Endothelial cell of umbilical vein (primary cell): Measurements from ENCODE around the gene SMG9.

Experiments
- CTCF ChIP-seq, 2 donors: IDR thresholded peaks; 1 replicate in 1 of 2; 2 replicates in 1 of 2; pipeline ENCODE4 v1.5.1; 2011; ENCODE audit warnings: low read length in 2 of 2, mild to moderate bottlenecking in 2 of 2, moderate library complexity in 2 of 2, control low read depth in 1 of 2, inconsistent platforms in 1 of 2, low read depth in 1 of 2; ENCODE audit not compliant: insufficient read depth in 1 of 2; ENCODE audit errors: extremely low read depth in 1 of 2
- EZH2 ChIP-seq: IDR thresholded peaks from 2 replicates; pipeline ENCODE4 v1.6.1; 2012; ENCODE audit warnings: borderline replicate concordance, low read depth, mild to moderate bottlenecking, moderate library complexity, low read length, inconsistent platforms; ENCODE audit not compliant: severe bottlenecking
- FOS ChIP-seq: IDR thresholded peaks from 2 replicates; pipeline ENCODE4 v1.6.1; 2011; ENCODE audit warnings: mild to moderate bottlenecking, low read length, moderate library complexity, borderline replicate concordance; ENCODE audit not compliant: insufficient read depth
- GATA2 ChIP-seq: IDR thresholded peaks from 2 replicates; pipeline ENCODE4 v1.7.0; 2011; ENCODE audit warnings: low read depth, mild to moderate bottlenecking, moderate library complexity, mixed read lengths, low read length; ENCODE audit not compliant: insufficient read length, insufficient read depth
- JUN ChIP-seq: IDR thresholded peaks from 2 replicates; pipeline ENCODE4 v1.6.1; 2011; ENCODE audit warnings: borderline replicate concordance, low read depth; ENCODE audit not compliant: insufficient read length, insufficient read depth
- MAX ChIP-seq: IDR thresholded peaks from 2 replicates; pipeline ENCODE4 v1.6.1; 2011; ENCODE audit not compliant: insufficient read depth, insufficient read length
- MYC ChIP-seq: IDR thresholded peaks from one replicate; pipeline ENCODE4 v1.6.1; 2011; ENCODE audit warnings: mild to moderate bottlenecking, low read depth, low read length
- POLR2A ChIP-seq: IDR thresholded peaks from 2 replicates; pipeline ENCODE4 v1.6.1; 2012; ENCODE audit warnings: low read depth, mild to moderate bottlenecking, control low read depth, low read length
- POLR2AphosphoS5 ChIP-seq: IDR thresholded peaks from 2 replicates; pipeline ENCODE4 v1.6.1; 2012; ENCODE audit warnings: low read depth, mild to moderate bottlenecking, control low read depth, low read length, moderate library complexity; ENCODE audit not compliant: insufficient read depth

- TF ChIP-seq GATA2 = no peak
- TF ChIP-seq POLR2AphosphoS5 = no peak
- no peak for TF ChIP-seq POLR2A
- no peak for TF ChIP-seq EZH2
- TF ChIP-seq CTCF (IDR thresholded peaks at IDR 0.05; ENCODE audit: extremely low read depth in 1 of 2, insufficient read depth in 1 of 2, low read depth in 1 of 2, low read length in 2 of 2) = no peak
- TF ChIP-seq MAX = no peak
- no peak for TF ChIP-seq FOS
- no peak for TF ChIP-seq MYC
- no peak for TF ChIP-seq JUN
Measured at GRCh38 chr19:43695985-43696704, 58.6 kb downstream of the SMG9 start.
